ENCODE measurements around the gene HEPN1.

GRCh38 chr11:124894606-124895430, 24.2 kb upstream of the HEPN1 start:
- TF ChIP-seq CTCF (IDR thresholded peaks at IDR 0.05; ENCODE audit: low read length) = no peak
- TF ChIP-seq EZH2 (IDR thresholded peaks at IDR 0.05; ENCODE audit: borderline replicate concordance, low read length) = no peak
